H9 (cell line): ENCODE measurements around the gene ANKRD23. TPM values are rescaled to one million over a fixed set of nuclear protein-coding genes. Genes with fewer than 3 reads are reported as not detected.

Source experiments
- DNase-seq: peaks from one replicate; pipeline ENCODE4 v3.0.0-alpha.2; 2017
- H2AFZ ChIP-seq: one replicate; pipeline ENCODE4 v1.6.1; 2013; ENCODE audit warnings: mild to moderate bottlenecking, low read length, control low read depth, moderate library complexity
- H2AK5ac ChIP-seq: 2 replicates; pipeline ENCODE4 v1.6.1; 2013; ENCODE audit warnings: low read length, control low read depth, mixed read lengths; ENCODE audit not compliant: insufficient read length
- H2BK120ac ChIP-seq: one replicate; pipeline ENCODE4 v1.6.1; 2013; ENCODE audit warnings: low read depth, mild to moderate bottlenecking, low read length, control low read depth, inconsistent platforms; ENCODE audit not compliant: poor library complexity, severe bottlenecking
- H2BK12ac ChIP-seq: 2 replicates; pipeline ENCODE4 v1.6.1; 2013; ENCODE audit warnings: low read length, control low read depth, mixed read lengths, low read depth; ENCODE audit not compliant: insufficient read length
- H2BK15ac ChIP-seq: 2 replicates; pipeline ENCODE4 v1.6.1; 2013; ENCODE audit warnings: low read depth, low read length, control low read depth
- H2BK20ac ChIP-seq: one replicate; pipeline ENCODE4 v1.6.1; 2013; ENCODE audit warnings: low read depth, mild to moderate bottlenecking, low read length, control low read depth, inconsistent platforms; ENCODE audit not compliant: poor library complexity, severe bottlenecking
- H2BK5ac ChIP-seq: 2 replicates; pipeline ENCODE4 v1.6.1; 2013; ENCODE audit warnings: low read length, control low read depth, mixed read lengths; ENCODE audit not compliant: insufficient read length
- H3K14ac ChIP-seq: 2 replicates; pipeline ENCODE4 v1.6.1; 2013; ENCODE audit warnings: low read length, control low read depth; ENCODE audit not compliant: insufficient read depth
- H3K18ac ChIP-seq: 2 replicates; pipeline ENCODE4 v1.6.1; 2013; ENCODE audit warnings: low read depth, mild to moderate bottlenecking, mixed read lengths, low read length, control low read depth; ENCODE audit not compliant: insufficient read length
- H3K23ac ChIP-seq: 2 replicates; pipeline ENCODE4 v1.6.1; 2013; ENCODE audit warnings: low read length, control low read depth, mixed read lengths, low read depth; ENCODE audit not compliant: insufficient read length
- H3K23me2 ChIP-seq: 2 replicates; pipeline ENCODE4 v1.6.1; 2013; ENCODE audit warnings: low read depth, mild to moderate bottlenecking, mixed read lengths, low read length, control low read depth; ENCODE audit not compliant: insufficient read length, poor library complexity, severe bottlenecking
- H3K27ac ChIP-seq: 2 replicates; pipeline ENCODE4 v1.5.1; 2013; ENCODE audit warnings: low read length, control low read depth, mixed read lengths, low read depth; ENCODE audit not compliant: insufficient read length
- H3K27me3 ChIP-seq: 2 replicates; pipeline ENCODE4 v1.6.1; 2013; ENCODE audit warnings: low read length, control low read depth, inconsistent platforms; ENCODE audit not compliant: insufficient read depth
- H3K4ac ChIP-seq: 2 replicates; pipeline ENCODE4 v1.6.1; 2013; ENCODE audit warnings: low read depth, mild to moderate bottlenecking, control low read depth, inconsistent platforms, low read length, moderate library complexity
- H3K4me1 ChIP-seq: 2 replicates; pipeline ENCODE4 v1.6.1; 2013; ENCODE audit warnings: low read length, control low read depth, inconsistent platforms; ENCODE audit not compliant: insufficient read depth
- H3K4me2 ChIP-seq: 2 replicates; pipeline ENCODE4 v1.6.1; 2013; ENCODE audit warnings: low read length, control low read depth, mixed read lengths; ENCODE audit not compliant: insufficient read length, insufficient read depth
- H3K56ac ChIP-seq: 2 replicates; pipeline ENCODE4 v1.6.1; 2013; ENCODE audit warnings: low read depth, mild to moderate bottlenecking, mixed read lengths, low read length, control low read depth; ENCODE audit not compliant: insufficient read length
- H3K79me1 ChIP-seq: 2 replicates; pipeline ENCODE4 v1.6.1; 2013; ENCODE audit warnings: low read depth, mild to moderate bottlenecking, moderate library complexity, low read length, control low read depth, inconsistent platforms; ENCODE audit not compliant: insufficient read depth, poor library complexity, severe bottlenecking
- H3K79me2 ChIP-seq: 2 replicates; pipeline ENCODE4 v1.6.1; 2013; ENCODE audit warnings: low read length, control low read depth, inconsistent platforms; ENCODE audit not compliant: insufficient read depth
- H3K9ac ChIP-seq: 2 replicates; pipeline ENCODE4 v1.6.1; 2013; ENCODE audit warnings: low read length, control low read depth, mixed read lengths; ENCODE audit not compliant: insufficient read length; ENCODE audit errors: extremely low read depth
- H3K9me3 ChIP-seq: one replicate; pipeline ENCODE4 v1.6.1; 2013; ENCODE audit warnings: low read depth, low read length, inconsistent platforms; ENCODE audit not compliant: control insufficient read depth
- H3T11ph ChIP-seq: one replicate; pipeline ENCODE4 v1.6.1; 2013; ENCODE audit warnings: mild to moderate bottlenecking, low read length, control low read depth, inconsistent platforms
- H4K20me1 ChIP-seq: one replicate; pipeline ENCODE4 v1.6.1; 2013; ENCODE audit not compliant: control insufficient read depth, insufficient read length, insufficient read depth
- H4K5ac ChIP-seq: 2 replicates; pipeline ENCODE4 v1.6.1; 2013; ENCODE audit warnings: low read depth, mild to moderate bottlenecking, mixed read lengths, low read length, control low read depth; ENCODE audit not compliant: insufficient read length
- H4K8ac ChIP-seq: replicated peaks from 2 replicates; pipeline ENCODE4 v1.6.1; 2013; ENCODE audit warnings: low read length, control low read depth, mixed read lengths, low read depth; ENCODE audit not compliant: insufficient read length
- H4K91ac ChIP-seq: 2 replicates; pipeline ENCODE4 v1.6.1; 2013; ENCODE audit warnings: low read depth, mild to moderate bottlenecking, moderate library complexity, mixed read lengths, low read length, control low read depth; ENCODE audit not compliant: insufficient read length
- H3K27ac Mint-ChIP-seq, 3 experiments: 2 replicates in 2 of 3; 3 replicates in 1 of 3; pipeline ENCODE4 v1.8.0; 2020 to 2021; ENCODE audit warnings: mixed read lengths in 3 of 3, mild to moderate bottlenecking in 1 of 3, moderate library complexity in 1 of 3
- H3K27me3 Mint-ChIP-seq: 2 replicates; pipeline ENCODE4 v1.8.0; 2021; ENCODE audit warnings: low read depth, mild to moderate bottlenecking, moderate library complexity, mixed read lengths
- H3K36me3 Mint-ChIP-seq, 3 experiments: 2 replicates in 2 of 3; 3 replicates in 1 of 3; pipeline ENCODE4 v1.8.0; 2020 to 2021; ENCODE audit warnings: low read depth in 3 of 3, mixed read lengths in 3 of 3; ENCODE audit not compliant: insufficient read depth in 1 of 3
- H3K4me1 Mint-ChIP-seq, 2 experiments: 2 replicates each; pipeline ENCODE4 v1.8.0; 2020; ENCODE audit warnings: mixed read lengths in 2 of 2
- H3K4me3 Mint-ChIP-seq, 2 experiments: 2 replicates in 1 of 2; 3 replicates in 1 of 2; pipeline ENCODE4 v1.8.0; 2020 to 2021; ENCODE audit warnings: mild to moderate bottlenecking in 2 of 2, mixed read lengths in 2 of 2, moderate library complexity in 1 of 2
- H3K9me3 Mint-ChIP-seq, 2 experiments: 2 replicates in 1 of 2; 3 replicates in 1 of 2; pipeline ENCODE4 v1.8.0; 2020; ENCODE audit warnings: mild to moderate bottlenecking in 2 of 2, mixed read lengths in 2 of 2, moderate library complexity in 1 of 2
- CTCF ChIP-seq: fragments of 200-600 bp; sonication (generic); conservative IDR thresholded peaks from 3 replicates; pipeline ENCODE4 v1.8.0; 2021; ENCODE audit warnings: antibody characterized with exemption, mild to moderate bottlenecking
- WGBS: extraction: QIAGEN DNeasy Blood & Tissue Kit; methylation state at CpG from one replicate; pipeline ENCODE4 v1.1.7; 2013; ENCODE audit warnings: missing lambda C conversion rate, low lambda C conversion rate, mixed read lengths; ENCODE audit not compliant: insufficient read length; ENCODE audit errors: extremely low coverage; 5-methylcytosine and 5-hydroxymethylcytosine counted together
- total RNA-seq: library from RNA; stranded (reverse); gene quantifications from 2 replicates; pipeline ENCODE4 v1.2.1, GENCODE V29; 2021

Gene ANKRD23
- total RNA-seq, 1 experiment from 2014 or later = 2.4 TPM

- no peak overlapping the region for H3K4me3 Mint-ChIP-seq
- no peak overlapping the region for H2BK15ac ChIP-seq
- no peaks in the 10 kb centered on the region for H3K9me3 Mint-ChIP-seq
- H3K4me2 ChIP-seq = no peak overlapping the region
- H3K56ac ChIP-seq = no peak overlapping the region
- H4K91ac ChIP-seq = no peak overlapping the region
- no peak overlapping the region for H2AFZ ChIP-seq
- no peak overlapping the region for H2BK12ac ChIP-seq
- peaks cover 3% of the 10 kb centered on the region for H3K23me2 ChIP-seq
- no peak overlapping the region for H3K23ac ChIP-seq
- peaks cover 2% of the 10 kb centered on the region for H4K20me1 ChIP-seq
- H4K8ac ChIP-seq = no peak overlapping the region
- no peak overlapping the region for H2BK20ac ChIP-seq
- no peak overlapping the region for H3K18ac ChIP-seq
- H3K4me1 ChIP-seq = no peaks in the 10 kb centered on the region
- H3K27me3 ChIP-seq = no peaks in the 10 kb centered on the region
- H3K14ac ChIP-seq = no peak overlapping the region
- H3K9ac ChIP-seq = no peak overlapping the region
- no peak overlapping the region for H3T11ph ChIP-seq
- H3K4me1 Mint-ChIP-seq = peaks cover 11 to 12% of the 10 kb centered on the region in 2 experiments
- peaks cover 13 to 53% (median 29%) of the 10 kb centered on the region in 3 experiments for H3K36me3 Mint-ChIP-seq
- DNase-seq = no peak
- TF ChIP-seq CTCF = no peak
- no peak overlapping the region for H3K4ac ChIP-seq
- WGBS = no CpG with 5 or more reads among the region's 15 CpGs
- no peak overlapping the region for H4K5ac ChIP-seq
- no peak overlapping the region for H3K27ac Mint-ChIP-seq
- no peaks in the 10 kb centered on the region for H3K9me3 ChIP-seq
- no peaks in the 10 kb centered on the region; the same call in 1 of the 2 replicates for H3K27me3 Mint-ChIP-seq
- H3K79me1 ChIP-seq = peaks cover 2% of the 10 kb centered on the region
- no peak overlapping the region for H2BK5ac ChIP-seq
- no peak overlapping the region for H3K27ac ChIP-seq
- H3K79me2 ChIP-seq = peaks cover 2% of the 10 kb centered on the region; the same call in 1 of the 2 replicates
- no peak overlapping the region for H2BK120ac ChIP-seq
- H2AK5ac ChIP-seq = no peak overlapping the region
These were observed 9.5 kb upstream of the ANKRD23 start for GRCh38 chr2:96853321-96853720.
